ENCODE data around the gene TFR2.

- no peak for TF ChIP-seq CTCF (IDR thresholded peaks at IDR 0.05)
- TF ChIP-seq EZH2 (IDR thresholded peaks at IDR 0.05) = no peak
Measured at GRCh38 chr7:100590077-100590737, 51.1 kb downstream of the TFR2 start.

All from neural progenitor cell (in vitro differentiated cells).